Gastrocnemius medialis (tissue), 4 donors: Measurements from ENCODE around the gene KDELR3. TPM values are rescaled to one million over a fixed set of nuclear protein-coding genes. Genes with fewer than 3 reads are reported as not detected.

Experiments used
- ATAC-seq, 2 donors: fragments of 150-250 bp; one replicate each; pipeline ENCODE4 v1.9.1; 2016
- DNase-seq, 2 donors: peaks; one replicate each; pipeline ENCODE4 v3.0.0-alpha.2; 2019
- H3K27ac ChIP-seq, 4 donors: fragments of 200-600 bp; sonication (generic); 1 replicate in 1 of 4; 2 replicates in 3 of 4; pipeline ENCODE4 v1.5.1; 2016 to 2018; ENCODE audit warnings: mild to moderate bottlenecking in 2 of 4, moderate library complexity in 1 of 4
- H3K27me3 ChIP-seq, 3 donors: fragments of 200-600 bp; sonication (generic) in 2 of 3; 1 replicate in 1 of 3; 2 replicates in 2 of 3; pipeline versions ENCODE4 v1.5.1 to v1.6.0; 2016 to 2019; ENCODE audit warnings: mild to moderate bottlenecking in 1 of 3, moderate library complexity in 1 of 3
- H3K36me3 ChIP-seq, 2 donors: fragments of 200-600 bp; sonication (generic) in 1 of 2; one replicate each; pipeline ENCODE4 v1.5.1; 2017 to 2018
- H3K4me1 ChIP-seq, 2 donors: fragments of 200-600 bp; sonication (generic) in 1 of 2; one replicate each; pipeline ENCODE4 v1.5.1; 2016 to 2017; ENCODE audit warnings: mild to moderate bottlenecking in 2 of 2
- H3K4me3 ChIP-seq, 4 donors: fragments of 200-600 bp; sonication (generic) in 3 of 4; 1 replicate in 1 of 4; 2 replicates in 3 of 4; pipeline ENCODE4 v1.5.1; 2016 to 2019; ENCODE audit warnings: mild to moderate bottlenecking in 2 of 4
- H3K9me3 ChIP-seq, 3 donors: fragments of 200-600 bp; sonication (generic) in 2 of 3; 1 replicate in 1 of 3; 2 replicates in 2 of 3; pipeline ENCODE4 v1.5.1; 2016 to 2019
- POLR2A ChIP-seq, 2 donors: fragments of 450-650 bp; IDR thresholded peaks; one replicate each; pipeline ENCODE4 v1.6.1; 2017; ENCODE audit warnings: antibody characterized with exemption in 2 of 2, mild to moderate bottlenecking in 2 of 2, moderate library complexity in 2 of 2
- in situ Hi-C, 4 donors: fragments of 200-750 bp; cut with MboI; loops; one replicate each; pipeline versions ENCODE4 v1.15.0 to v1.8.0; 2017; ENCODE audit warnings: low sequenced_read_pairs in 4 of 4
- intact Hi-C: fragments of 100-400 bp; cut with DNase I; formaldehyde crosslinking; loops from one replicate; pipeline ENCODE4 v1.15.1; 2023; ENCODE audit warnings: low total_unique reads
- total RNA-seq, 4 donors: library from RNA; depleted of rRNA; stranded (reverse); fragments of >200 nt; gene quantifications; one replicate each; pipeline versions ENCODE4 v1.1.0 to v1.2.3, GENCODE V29; 2016
- TF ChIP-seq, protein P1 (sequence below), 5 experiments: fragments of 450-650 bp in 3 of 5; fragments of 200-600 bp in 2 of 5; sonication (generic) in 2 of 5; IDR thresholded peaks in 4 of 5; conservative IDR thresholded peaks in 1 of 5; 1 replicate in 4 of 5; 2 replicates in 1 of 5; pipeline ENCODE4 v1.5.1; 2016 to 2019; ENCODE audit warnings: antibody characterized with exemption in 5 of 5, mild to moderate bottlenecking in 3 of 5, moderate library complexity in 3 of 5

KDELR3 gene
- total RNA-seq, 4 donors from 2014 or later: 0.34 to 2.0 (median 1.3) TPM; not detected in 1

- intact Hi-C loops: no loop called here
- H3K27ac ChIP-seq: no peak overlapping the region
- no peaks in the 10 kb centered on the region for H3K27me3 ChIP-seq
- DNase-seq (no peak), ATAC-seq (no peak)
- H3K9me3 ChIP-seq: no peaks in the 10 kb centered on the region
- TF ChIP-seq, protein P1, sequence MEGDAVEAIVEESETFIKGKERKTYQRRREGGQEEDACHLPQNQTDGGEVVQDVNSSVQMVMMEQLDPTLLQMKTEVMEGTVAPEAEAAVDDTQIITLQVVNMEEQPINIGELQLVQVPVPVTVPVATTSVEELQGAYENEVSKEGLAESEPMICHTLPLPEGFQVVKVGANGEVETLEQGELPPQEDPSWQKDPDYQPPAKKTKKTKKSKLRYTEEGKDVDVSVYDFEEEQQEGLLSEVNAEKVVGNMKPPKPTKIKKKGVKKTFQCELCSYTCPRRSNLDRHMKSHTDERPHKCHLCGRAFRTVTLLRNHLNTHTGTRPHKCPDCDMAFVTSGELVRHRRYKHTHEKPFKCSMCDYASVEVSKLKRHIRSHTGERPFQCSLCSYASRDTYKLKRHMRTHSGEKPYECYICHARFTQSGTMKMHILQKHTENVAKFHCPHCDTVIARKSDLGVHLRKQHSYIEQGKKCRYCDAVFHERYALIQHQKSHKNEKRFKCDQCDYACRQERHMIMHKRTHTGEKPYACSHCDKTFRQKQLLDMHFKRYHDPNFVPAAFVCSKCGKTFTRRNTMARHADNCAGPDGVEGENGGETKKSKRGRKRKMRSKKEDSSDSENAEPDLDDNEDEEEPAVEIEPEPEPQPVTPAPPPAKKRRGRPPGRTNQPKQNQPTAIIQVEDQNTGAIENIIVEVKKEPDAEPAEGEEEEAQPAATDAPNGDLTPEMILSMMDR (IDR thresholded peaks at IDR 0.05 in 4 of 5, conservative IDR thresholded peaks at IDR 0.05 in 1 of 5): no peak
- TF ChIP-seq POLR2A (IDR thresholded peaks at IDR 0.05): no peak
- peaks cover 18 to 85% of the 10 kb centered on the region in 2 donors for H3K36me3 ChIP-seq
- H3K4me3 ChIP-seq: no peak overlapping the region
- in situ Hi-C loops: no loop called here
- H3K4me1 ChIP-seq: no peaks in the 10 kb centered on the region
These were observed 16.3 kb downstream of the KDELR3 start for GRCh38 chr22:38484244-38484643.

DNA sequence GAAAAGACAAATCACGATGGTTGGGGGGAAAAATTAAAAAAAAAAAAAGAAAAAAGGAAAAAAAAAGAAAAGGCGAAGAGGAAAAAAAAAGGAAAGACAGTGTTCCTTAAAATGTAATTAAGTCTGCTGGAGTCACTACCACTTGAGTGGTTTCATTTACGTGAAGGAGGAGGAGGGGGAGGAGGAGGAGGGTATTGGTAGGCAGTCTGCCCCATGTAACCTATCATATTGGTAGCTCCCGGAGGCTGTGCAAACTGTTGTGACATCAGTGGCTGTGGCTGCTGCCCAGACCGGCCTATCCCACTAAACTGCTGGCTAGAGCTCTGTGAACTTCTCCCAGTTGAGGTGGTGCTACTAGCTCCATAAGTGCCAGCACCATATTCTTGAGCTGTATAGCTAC is 17.9 kb downstream of the KDELR3 start:
- Histone ChIP-seq H3K4me1 (peaks cover 2 to 3% of the 10 kb centered on the region in 2 donors), H3K27me3 (no peaks in the 10 kb centered on the region), H3K9me3 (no peaks in the 10 kb centered on the region), H3K27ac (no peak overlapping the region), H3K36me3 (peaks cover 24 to 100% of the 10 kb centered on the region in 2 donors), H3K4me3 (no peak overlapping the region)
- intact Hi-C loops: no loop called here
- peak in 1 of 2 donors; percentile 49 for ATAC-seq
- TF ChIP-seq POLR2A (IDR thresholded peaks at IDR 0.05): no peak
- TF ChIP-seq, protein P1 (IDR thresholded peaks at IDR 0.05 in 4 of 5, conservative IDR thresholded peaks at IDR 0.05 in 1 of 5): no peak
- no peak for DNase-seq
- in situ Hi-C loops: no loop called here

GRCh38 chr22:38487946-38488345 is 20.1 kb downstream of the KDELR3 start:
- intact Hi-C loops (no loop called here), in situ Hi-C loops (no loop called here)
- DNase-seq (no peak), ATAC-seq (no peak)
- Histone ChIP-seq H3K4me1 (peaks cover 9 to 11% of the 10 kb centered on the region in 2 donors), H3K27ac (peak overlapping the region in 1 of 4 donors; percentile 11), H3K9me3 (no peaks in the 10 kb centered on the region), H3K27me3 (no peaks in the 10 kb centered on the region), H3K4me3 (no peak overlapping the region), H3K36me3 (peaks cover 24 to 100% of the 10 kb centered on the region in 2 donors)
- TF ChIP-seq POLR2A (IDR thresholded peaks at IDR 0.05): no peak
- TF ChIP-seq, protein P1 (IDR thresholded peaks at IDR 0.05 in 4 of 5, conservative IDR thresholded peaks at IDR 0.05 in 1 of 5): no peak

DNA sequence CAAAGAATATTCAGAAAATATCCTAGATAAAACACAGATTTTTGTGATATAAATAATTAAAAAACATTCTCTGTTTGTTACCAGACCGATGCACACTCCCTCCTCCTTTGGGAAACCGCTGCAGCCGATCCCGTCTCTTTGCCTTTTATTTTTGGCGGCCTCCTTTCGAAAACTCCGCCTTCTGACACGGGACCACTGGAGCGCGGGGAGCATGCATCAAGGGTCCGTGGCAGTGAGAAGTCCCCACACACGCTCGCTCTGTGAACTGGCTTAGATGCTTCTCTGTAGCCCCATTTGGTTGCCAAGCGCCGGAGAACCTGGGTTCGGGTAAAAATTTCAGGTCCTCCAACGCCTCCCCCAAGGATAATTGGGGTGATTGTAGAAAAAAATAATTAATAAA is 21.2 kb downstream of the KDELR3 start:
- intact Hi-C loops: no loop called here
- no peak for ATAC-seq

More for the DNA sequence above, 21.2 kb downstream of the KDELR3 start:
- Histone ChIP-seq H3K36me3 (peaks cover 29 to 100% of the 10 kb centered on the region in 2 donors), H3K9me3 (no peaks in the 10 kb centered on the region), H3K4me1 (peaks cover 9 to 11% of the 10 kb centered on the region in 2 donors), H3K27me3 (no peaks in the 10 kb centered on the region), H3K27ac (peak overlapping the region in 2 of 4 donors; percentile 60 to 73), H3K4me3 (no peak overlapping the region)
- in situ Hi-C loops: no loop called here
- TF ChIP-seq, protein P1 (IDR thresholded peaks at IDR 0.05 in 4 of 5, conservative IDR thresholded peaks at IDR 0.05 in 1 of 5): no peak
- TF ChIP-seq POLR2A (IDR thresholded peaks at IDR 0.05): no peak
- no peak for DNase-seq
